HUES64 (cell line): ENCODE results near the gene KIDINS220.

Experiments
- H3K27ac ChIP-seq: 2 replicates; pipeline ENCODE4 v1.7.0; 2013; ENCODE audit warnings: low read depth, low read length, inconsistent platforms
- H3K27me3 ChIP-seq: 2 replicates; pipeline ENCODE4 v1.6.1; 2013; ENCODE audit warnings: mild to moderate bottlenecking, low read length; ENCODE audit not compliant: insufficient read depth
- H3K36me3 ChIP-seq: 2 replicates; pipeline ENCODE4 v1.6.1; 2013; ENCODE audit warnings: mild to moderate bottlenecking, low read length; ENCODE audit not compliant: insufficient read depth
- H3K4me1 ChIP-seq: 2 replicates; pipeline ENCODE4 v1.6.1; 2013; ENCODE audit warnings: mild to moderate bottlenecking, low read length, moderate library complexity; ENCODE audit not compliant: insufficient read depth
- H3K4me3 ChIP-seq: 2 replicates; pipeline ENCODE4 v1.5.1; 2013; ENCODE audit warnings: mild to moderate bottlenecking, low read length, moderate library complexity
- H3K9ac ChIP-seq: 2 replicates; pipeline ENCODE4 v1.6.1; 2013; ENCODE audit warnings: mild to moderate bottlenecking, low read depth, low read length
- H3K9me3 ChIP-seq: 2 replicates; pipeline ENCODE4 v1.6.1; 2013; ENCODE audit warnings: low read depth, low read length; ENCODE audit not compliant: insufficient read depth
- WGBS: fragments of 150-250, 120-280 bp; methylation state at CpG from one replicate; pipeline ENCODE4 v1.1.7; 2013; ENCODE audit warnings: missing lambda C conversion rate; 5-methylcytosine and 5-hydroxymethylcytosine counted together

Gene KIDINS220

DNA sequence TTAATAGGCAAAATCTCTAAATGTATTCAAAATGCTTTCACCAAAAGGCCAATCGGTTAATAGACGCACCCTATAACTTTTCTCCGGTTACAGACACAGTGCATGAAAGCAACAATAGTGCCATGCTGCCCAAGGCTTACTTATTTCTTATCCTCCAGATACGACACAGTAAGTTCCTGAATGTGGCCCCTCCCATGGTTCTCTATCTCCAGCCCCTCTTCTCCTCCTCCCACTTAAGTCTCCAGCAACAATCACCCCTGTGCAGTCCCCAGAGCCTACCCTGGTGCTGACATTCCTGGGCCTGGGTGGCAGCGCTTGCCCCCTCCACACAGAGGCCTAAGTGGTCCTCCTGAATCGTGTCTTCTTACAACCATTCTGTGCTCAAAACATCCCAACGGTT lies 3.6 kb downstream of the KIDINS220 start:
- no peak overlapping the region for H3K4me3 ChIP-seq
- 94% methylated on average over 7 of the region's 7 CpGs for WGBS
- H3K27ac ChIP-seq, result no peak overlapping the region
- no peaks in the 10 kb centered on the region for H3K36me3 ChIP-seq
- H3K27me3 ChIP-seq, result no peaks in the 10 kb centered on the region
- no peaks in the 10 kb centered on the region for H3K9me3 ChIP-seq
- H3K4me1 ChIP-seq, result peaks cover 15% of the 10 kb centered on the region; the same call in 1 of the 2 replicates
- H3K9ac ChIP-seq, result no peak overlapping the region

GRCh38 chr2:8831516-8831915 lies 5.9 kb downstream of the KIDINS220 start:
- Histone ChIP-seq H3K36me3 (no peaks in the 10 kb centered on the region), H3K4me1 (peaks cover 13% of the 10 kb centered on the region; the same call in 1 of the 2 replicates), H3K9ac (no peak overlapping the region), H3K27me3 (no peaks in the 10 kb centered on the region), H3K27ac (no peak overlapping the region), H3K4me3 (no peak overlapping the region), H3K9me3 (no peaks in the 10 kb centered on the region)
- WGBS, result 74% methylated on average over 2 of the region's 2 CpGs

DNA sequence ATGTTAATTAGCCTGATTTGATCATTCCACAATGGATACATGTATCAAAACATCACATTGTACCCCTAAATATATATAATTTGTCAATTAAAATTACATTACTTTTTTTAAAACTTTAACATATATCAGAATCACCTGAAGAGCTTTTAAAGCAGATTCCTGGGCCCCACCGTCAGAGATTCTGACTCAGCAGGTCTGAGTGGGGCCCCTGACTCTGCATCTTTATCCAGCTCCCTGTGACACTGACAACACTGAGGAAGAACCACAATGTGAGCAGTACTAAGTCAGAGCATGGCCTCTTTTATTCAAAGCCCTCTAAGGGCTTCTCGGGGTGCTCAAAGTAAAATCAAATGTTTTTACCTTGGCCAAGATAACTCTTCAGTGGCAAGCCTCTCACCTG lies 9.7 kb downstream of the KIDINS220 start:
- 93% methylated on average over 2 of the region's 2 CpGs for WGBS
- Histone ChIP-seq H3K4me1 (peaks cover 7% of the 10 kb centered on the region; the same call in 1 of the 2 replicates), H3K27ac (no peak overlapping the region), H3K36me3 (peaks cover 16% of the 10 kb centered on the region), H3K9ac (no peak overlapping the region), H3K4me3 (no peak overlapping the region), H3K27me3 (no peaks in the 10 kb centered on the region), H3K9me3 (no peaks in the 10 kb centered on the region)

DNA sequence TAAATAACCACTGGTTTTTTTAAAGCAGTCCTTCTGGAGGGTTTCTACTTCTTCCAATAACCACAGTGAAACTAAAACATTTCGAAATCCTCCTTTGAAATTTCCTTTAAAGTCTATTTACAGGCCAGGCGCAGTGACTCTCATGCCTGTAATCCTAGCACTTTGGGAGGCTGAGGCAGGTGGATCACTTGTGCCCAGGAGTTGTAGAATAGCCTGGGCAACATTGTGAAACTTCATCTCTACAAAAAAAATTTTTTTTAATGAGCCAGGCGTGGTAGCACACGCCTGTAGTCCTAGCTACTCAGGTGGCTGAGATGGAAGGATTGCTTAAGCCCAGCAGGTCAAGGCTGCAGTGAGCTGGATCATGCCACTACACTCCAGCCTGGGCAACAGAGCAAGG lies 15.2 kb downstream of the KIDINS220 start:
- 98% methylated on average over 4 of the region's 4 CpGs for WGBS
- Histone ChIP-seq H3K27ac (no peak overlapping the region), H3K27me3 (no peaks in the 10 kb centered on the region), H3K9me3 (no peaks in the 10 kb centered on the region), H3K36me3 (peaks cover 25% of the 10 kb centered on the region), H3K9ac (no peak overlapping the region), H3K4me3 (no peak overlapping the region), H3K4me1 (no peaks in the 10 kb centered on the region)

- H3K9ac ChIP-seq, result no peak overlapping the region
- H3K9me3 ChIP-seq, result no peaks in the 10 kb centered on the region
- WGBS, result 84% methylated on average over 8 of the region's 8 CpGs
Measured at GRCh38 chr2:8821276-8822217, 15.9 kb downstream of the KIDINS220 start.

GRCh38 chr2:8819948-8820347 lies 17.5 kb downstream of the KIDINS220 start:
- no peaks in the 10 kb centered on the region for H3K27me3 ChIP-seq
- H3K4me1 ChIP-seq, result no peaks in the 10 kb centered on the region
- WGBS, result 94% methylated on average over 8 of the region's 8 CpGs
- no peaks in the 10 kb centered on the region for H3K9me3 ChIP-seq
- no peak overlapping the region for H3K4me3 ChIP-seq
- no peak overlapping the region for H3K9ac ChIP-seq
- peaks cover 19% of the 10 kb centered on the region for H3K36me3 ChIP-seq
- H3K27ac ChIP-seq, result no peak overlapping the region

More at GRCh38 chr2:8821276-8822217, 15.9 kb downstream of the KIDINS220 start:
- no peak overlapping the region for H3K4me3 ChIP-seq
- no peaks in the 10 kb centered on the region for H3K27me3 ChIP-seq
- H3K27ac ChIP-seq, result no peak overlapping the region
- H3K4me1 ChIP-seq, result no peaks in the 10 kb centered on the region
- peaks cover 25% of the 10 kb centered on the region for H3K36me3 ChIP-seq

DNA sequence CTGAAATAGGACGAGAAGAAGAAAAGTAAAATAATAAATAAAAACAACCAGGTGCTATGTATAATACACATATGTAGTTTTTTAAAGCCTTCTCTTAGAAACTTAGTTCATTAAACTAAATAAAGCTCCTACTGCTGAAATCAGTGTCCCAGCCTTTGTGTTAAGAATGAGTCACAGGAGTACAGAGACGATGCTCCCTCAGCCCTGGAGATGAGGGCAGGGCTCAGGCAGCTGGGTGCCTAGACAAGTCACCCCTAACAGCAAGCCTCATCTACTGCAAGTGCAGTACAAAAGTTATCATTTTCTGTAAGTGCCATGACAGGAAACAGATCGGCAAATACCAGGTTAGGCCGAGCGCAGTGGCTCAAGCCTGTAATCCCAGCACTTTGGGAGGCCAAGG lies 18.2 kb downstream of the KIDINS220 start:
- Histone ChIP-seq H3K36me3 (peaks cover 14% of the 10 kb centered on the region), H3K27me3 (no peaks in the 10 kb centered on the region), H3K9ac (no peak overlapping the region), H3K4me1 (no peaks in the 10 kb centered on the region), H3K9me3 (no peaks in the 10 kb centered on the region), H3K4me3 (no peak overlapping the region), H3K27ac (no peak overlapping the region)
- 91% methylated on average over 4 of the region's 5 CpGs for WGBS

GRCh38 chr2:8817221-8817620 lies 20.2 kb downstream of the KIDINS220 start:
- no peaks in the 10 kb centered on the region for H3K9me3 ChIP-seq
- peaks cover 17% of the 10 kb centered on the region for H3K36me3 ChIP-seq
- H3K4me3 ChIP-seq, result no peak overlapping the region
- no peak overlapping the region for H3K9ac ChIP-seq
- WGBS, result no CpG with 5 or more reads among the region's 1 CpG
- no peaks in the 10 kb centered on the region for H3K4me1 ChIP-seq
- H3K27ac ChIP-seq, result no peak overlapping the region
- no peaks in the 10 kb centered on the region for H3K27me3 ChIP-seq

DNA sequence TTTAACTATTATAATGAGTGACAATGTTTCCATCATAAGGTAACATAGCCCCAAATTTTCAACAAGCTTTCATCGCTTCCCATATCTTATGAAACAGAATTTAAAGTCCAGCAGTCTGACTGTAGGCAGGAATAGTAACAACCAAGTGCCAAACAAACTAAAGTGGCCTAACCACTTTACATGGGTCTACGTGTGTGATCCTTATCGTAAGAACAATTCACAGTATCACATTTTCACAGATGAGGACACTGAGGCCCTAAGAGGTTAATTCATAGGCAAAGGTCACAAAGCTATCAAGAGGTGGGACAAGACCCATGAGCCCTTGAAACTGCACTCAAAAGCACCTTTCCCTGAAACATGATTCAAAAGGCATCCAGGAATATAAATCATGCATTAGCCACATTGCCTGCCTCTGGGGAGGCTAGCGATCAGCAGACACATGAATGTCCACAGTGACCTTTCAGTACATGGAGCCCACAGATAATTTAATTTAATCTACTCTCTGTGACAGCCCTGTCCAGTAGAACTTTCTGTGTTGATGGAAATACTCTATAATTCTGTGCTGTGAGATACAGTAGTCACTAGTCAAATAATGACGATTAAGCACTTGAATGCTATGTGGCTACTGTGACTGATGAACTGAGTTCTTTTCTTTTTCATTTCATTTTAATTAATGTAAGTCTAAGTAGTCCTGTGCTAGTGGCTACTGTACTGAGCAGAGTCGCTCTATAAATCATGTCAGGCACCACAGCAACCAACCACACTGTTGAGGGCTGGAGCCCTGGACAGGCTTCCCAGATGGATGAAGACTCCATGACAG lies 30.3 kb downstream of the KIDINS220 start:
- Histone ChIP-seq H3K36me3 (peaks cover 43% of the 10 kb centered on the region), H3K4me1 (no peaks in the 10 kb centered on the region), H3K9me3 (no peaks in the 10 kb centered on the region), H3K27ac (no peak overlapping the region), H3K9ac (no peak overlapping the region), H3K27me3 (no peaks in the 10 kb centered on the region), H3K4me3 (no peak overlapping the region)
- 95% methylated on average over 6 of the region's 6 CpGs for WGBS

DNA sequence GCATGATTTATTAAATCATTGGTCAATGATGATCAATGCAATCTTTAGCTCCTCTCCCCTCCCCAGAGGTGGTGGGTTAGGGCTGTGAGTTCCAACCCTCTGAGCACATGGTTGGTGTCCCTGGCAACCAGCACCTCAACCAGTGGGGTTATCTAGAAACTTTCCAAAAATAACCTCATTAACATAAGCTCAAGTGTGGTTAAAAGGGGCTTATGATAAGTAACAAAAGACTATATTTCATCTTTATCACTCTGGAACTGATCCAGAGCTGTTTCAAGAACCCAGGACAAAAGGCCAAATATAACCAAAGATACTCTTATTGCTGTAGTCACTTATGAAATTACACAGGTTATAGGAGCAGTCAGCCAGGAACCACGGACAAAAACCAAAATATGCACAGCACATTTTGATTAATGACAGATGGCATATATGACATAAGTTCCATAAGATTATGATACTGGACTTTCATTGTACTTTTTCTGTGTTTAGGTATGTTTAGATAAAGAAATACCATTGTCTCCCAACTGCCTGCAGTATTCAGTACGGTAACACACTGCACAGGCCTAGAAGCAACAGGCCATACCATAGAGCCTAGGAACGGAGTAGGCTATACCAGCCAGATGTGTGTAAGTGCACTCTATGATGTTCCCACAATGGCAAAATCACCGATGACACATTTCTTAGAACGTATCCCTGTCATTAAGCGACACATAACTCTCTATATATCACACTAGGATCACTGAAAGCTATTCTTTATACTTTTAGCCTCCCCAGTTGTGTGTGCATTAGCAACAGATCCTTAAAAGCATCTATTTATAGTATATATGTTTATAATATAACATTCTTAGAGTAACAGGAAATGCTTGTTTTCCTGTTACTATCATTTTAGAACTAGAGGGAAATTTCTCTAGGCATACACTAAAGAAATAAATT lies 31.9 kb downstream of the KIDINS220 start:
- no peaks in the 10 kb centered on the region for H3K4me1 ChIP-seq
- no peak overlapping the region for H3K9ac ChIP-seq
- WGBS, result 97% methylated on average over 6 of the region's 6 CpGs
- H3K4me3 ChIP-seq, result no peak overlapping the region
- no peaks in the 10 kb centered on the region for H3K9me3 ChIP-seq
- no peak overlapping the region for H3K27ac ChIP-seq
- no peaks in the 10 kb centered on the region for H3K27me3 ChIP-seq
- H3K36me3 ChIP-seq, result peaks cover 30% of the 10 kb centered on the region
